Endothelial cell of umbilical vein (primary cell): Measurements from ENCODE around the gene SLC25A3. TPM values are rescaled to one million over a fixed set of nuclear protein-coding genes. Genes with fewer than 3 reads are reported as not detected.

Experiments
- BruUV-seq: library from RNA; stranded (reverse); fragments of 400-500 nt; replicated peaks from 2 replicates; lab custom pipeline; 2021; lab: Mats Ljungman, UMichigan
- CTCF ChIA-PET: fragments of 300-600, 350-600 bp; sonication (Branson Sonifier 250); formaldehyde crosslinking; loops from one replicate; lab custom pipeline; 2021; ENCODE audit warnings: antibody characterized with exemption, inconsistent platforms; lab: Charles Lee
- POLR2A ChIA-PET: fragments of 300-600, 350-600 bp; sonication (Branson Sonifier 250); formaldehyde crosslinking; loops from one replicate; lab custom pipeline; 2021; ENCODE audit warnings: antibody characterized with exemption, inconsistent platforms; lab: Charles Lee
- DNase-seq: peaks from one replicate; pipeline ENCODE4 v3.0.0-alpha.2; 2011; ENCODE audit warnings: low read depth, low spot score
- FAIRE-seq: peaks from 2 replicates; lab custom pipeline; 2011; peaks lifted over from hg19 to GRCh38; lab: Jason Lieb, UNC
- H2AFZ ChIP-seq: 2 replicates; pipeline ENCODE4 v1.6.0; 2012; ENCODE audit warnings: low read depth, low read length, control low read depth, inconsistent platforms
- H3K27ac ChIP-seq: 2 replicates; pipeline ENCODE4 v1.5.1; 2011; ENCODE audit warnings: low read depth, mild to moderate bottlenecking, control low read depth, low read length, moderate library complexity; ENCODE audit not compliant: insufficient read depth
- H3K27me3 ChIP-seq, 2 experiments: 2 replicates each; pipeline versions ENCODE4 v1.6.0 to v1.6.1; 2011; ENCODE audit warnings: low read length in 2 of 2, mixed read lengths in 1 of 2; ENCODE audit not compliant: control insufficient read depth in 2 of 2, insufficient read depth in 2 of 2
- H3K36me3 ChIP-seq, 2 experiments: 2 replicates in 1 of 2; 3 replicates in 1 of 2; pipeline ENCODE4 v1.5.1; 2011; ENCODE audit warnings: low read length in 2 of 2, mild to moderate bottlenecking in 1 of 2, moderate library complexity in 1 of 2; ENCODE audit not compliant: control insufficient read depth in 2 of 2, insufficient read depth in 2 of 2; ENCODE audit errors: extremely low read depth in 1 of 2
- H3K4me1 ChIP-seq: 3 replicates; pipeline ENCODE4 v1.5.1; 2011; ENCODE audit warnings: mild to moderate bottlenecking, low read length; ENCODE audit not compliant: control insufficient read depth, insufficient read depth; ENCODE audit errors: extremely low read depth
- H3K4me2 ChIP-seq: 2 replicates; pipeline ENCODE4 v1.6.1; 2011; ENCODE audit warnings: low read length, control low read depth, mixed read lengths; ENCODE audit not compliant: insufficient read depth
- H3K4me3 ChIP-seq, 3 experiments: fragments of 200-600 bp in 1 of 3; sonication (generic), shearing (Covaris generic) in 1 of 3; replicated peaks in 1 of 3; 2 replicates each; pipeline ENCODE4 v1.5.1; 2011 to 2016; ENCODE audit warnings: control low read depth in 3 of 3, low read length in 3 of 3, mild to moderate bottlenecking in 2 of 3, inconsistent platforms in 1 of 3, low read depth in 1 of 3, moderate library complexity in 1 of 3; ENCODE audit not compliant: insufficient read depth in 1 of 3
- H3K79me2 ChIP-seq: 2 replicates; pipeline ENCODE4 v1.6.0; 2012; ENCODE audit warnings: low read length, inconsistent platforms; ENCODE audit not compliant: control insufficient read depth, insufficient read depth
- H3K9ac ChIP-seq: replicated peaks from 2 replicates; pipeline ENCODE3; 2011; ENCODE audit warnings: low read length, control low read depth; ENCODE audit not compliant: insufficient read depth; ENCODE audit errors: extremely low read depth
- H3K9me1 ChIP-seq: replicated peaks from 3 replicates; pipeline ENCODE4 v1.6.0; 2011; ENCODE audit warnings: mild to moderate bottlenecking, low read length; ENCODE audit not compliant: control insufficient read depth, insufficient read depth; ENCODE audit errors: extremely low read depth
- H3K9me3 ChIP-seq: replicated peaks from 2 replicates; pipeline ENCODE4 v1.5.1; 2012; ENCODE audit warnings: low read length, inconsistent platforms; ENCODE audit not compliant: control insufficient read depth, insufficient read depth
- H4K20me1 ChIP-seq: replicated peaks from 2 replicates; pipeline ENCODE3; 2011; ENCODE audit warnings: mild to moderate bottlenecking, low read length; ENCODE audit not compliant: control insufficient read depth, insufficient read depth; ENCODE audit errors: extremely low read depth
- EZH2 ChIP-seq: IDR thresholded peaks from 2 replicates; pipeline ENCODE4 v1.6.1; 2012; ENCODE audit warnings: borderline replicate concordance, low read depth, mild to moderate bottlenecking, moderate library complexity, low read length, inconsistent platforms; ENCODE audit not compliant: severe bottlenecking
- FOS ChIP-seq: IDR thresholded peaks from 2 replicates; pipeline ENCODE4 v1.6.1; 2011; ENCODE audit warnings: mild to moderate bottlenecking, low read length, moderate library complexity, borderline replicate concordance; ENCODE audit not compliant: insufficient read depth
- GATA2 ChIP-seq: IDR thresholded peaks from 2 replicates; pipeline ENCODE4 v1.7.0; 2011; ENCODE audit warnings: low read depth, mild to moderate bottlenecking, moderate library complexity, mixed read lengths, low read length; ENCODE audit not compliant: insufficient read length, insufficient read depth
- JUN ChIP-seq: IDR thresholded peaks from 2 replicates; pipeline ENCODE4 v1.6.1; 2011; ENCODE audit warnings: borderline replicate concordance, low read depth; ENCODE audit not compliant: insufficient read length, insufficient read depth
- MYC ChIP-seq: IDR thresholded peaks from one replicate; pipeline ENCODE4 v1.6.1; 2011; ENCODE audit warnings: mild to moderate bottlenecking, low read depth, low read length
- POLR2A ChIP-seq: IDR thresholded peaks from 2 replicates; pipeline ENCODE4 v1.6.1; 2012; ENCODE audit warnings: low read depth, mild to moderate bottlenecking, control low read depth, low read length
- POLR2AphosphoS5 ChIP-seq: IDR thresholded peaks from 2 replicates; pipeline ENCODE4 v1.6.1; 2012; ENCODE audit warnings: low read depth, mild to moderate bottlenecking, control low read depth, low read length, moderate library complexity; ENCODE audit not compliant: insufficient read depth
- dilution Hi-C: fragments of 300-500 bp; cut with MboI; formaldehyde crosslinking; loops from one replicate; pipeline ENCODE4 v1.15.0; 2019; ENCODE audit warnings: low sequenced_read_pairs; ENCODE audit not compliant: extremely low pct_ligation_motif_present
- intact Hi-C: fragments of 100-400 bp; cut with micrococcal nuclease; formaldehyde crosslinking; loops from one replicate; pipeline ENCODE4 v1.10.0; 2022
- polyA plus RNA-seq, 4 experiments: library from polyadenylated mRNA; depleted of rRNA in 3 of 4; stranded (reverse) in 3 of 4; unstranded in 1 of 4; fragments of >200 nt; gene quantifications; 2 replicates each; pipeline versions ENCODE4 v1.2.1 to v1.2.3, GENCODE V29; 2011 to 2012; ENCODE audit warnings: missing spikeins in 1 of 4
- total RNA-seq: library from RNA; stranded (reverse); gene quantifications from 2 replicates; pipeline ENCODE4 v1.2.3, GENCODE V29; 2021
- TF ChIP-seq, protein P1 (sequence below), 2 donors: IDR thresholded peaks; 1 replicate in 1 of 2; 2 replicates in 1 of 2; pipeline ENCODE4 v1.5.1; 2011; ENCODE audit warnings: low read length in 2 of 2, mild to moderate bottlenecking in 2 of 2, moderate library complexity in 2 of 2, control low read depth in 1 of 2, inconsistent platforms in 1 of 2, low read depth in 1 of 2; ENCODE audit not compliant: insufficient read depth in 1 of 2; ENCODE audit errors: extremely low read depth in 1 of 2
- TF ChIP-seq, protein P2 (sequence below): IDR thresholded peaks from 2 replicates; pipeline ENCODE4 v1.6.1; 2011; ENCODE audit not compliant: insufficient read depth, insufficient read length

The SLC25A3 gene
- total and polyA plus RNA-seq, 2 donors (not counting 3 experiments of a cell fraction or from before 2014, with no cell fraction given) = 797 to 1,103 TPM

DNA sequence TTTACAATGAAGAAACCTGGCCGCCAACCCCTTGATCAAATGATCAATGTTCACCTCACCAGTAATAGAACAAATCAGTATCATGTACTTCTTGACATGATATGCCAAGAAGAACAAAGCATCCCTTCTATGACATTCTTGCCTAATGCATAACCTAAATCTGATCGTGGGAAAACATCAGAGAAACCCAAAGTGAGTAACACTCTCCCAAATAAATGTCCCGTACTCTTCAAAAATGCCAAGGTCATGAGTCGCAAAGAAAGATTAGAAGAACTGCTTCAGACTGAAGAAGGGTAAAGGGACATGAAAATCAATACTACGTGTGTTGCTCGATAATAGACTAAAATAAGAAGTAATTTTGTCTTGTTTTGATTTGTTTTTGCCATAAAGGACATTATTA, 11.4 kb upstream of the SLC25A3 start:
- Histone ChIP-seq H3K4me2 (no peak overlapping the region), H3K27me3 (no peaks in the 10 kb centered on the region), H3K27ac (no peak overlapping the region), H3K9me1 (no peaks in the 10 kb centered on the region), H3K4me1 (no peaks in the 10 kb centered on the region), H2AFZ (no peak overlapping the region), H3K79me2 (no peaks in the 10 kb centered on the region), H3K9ac (no peak overlapping the region), H3K36me3 (no peaks in the 10 kb centered on the region), H4K20me1 (no peaks in the 10 kb centered on the region), H3K4me3 (no peak overlapping the region), H3K9me3 (no peaks in the 10 kb centered on the region)
- POLR2A ChIA-PET = no interaction called here
- dilution Hi-C loops (no loop called here), intact Hi-C loops (no loop called here)
- DNase-seq (no peak), FAIRE-seq (no peak)
- TF ChIP-seq, protein P1, sequence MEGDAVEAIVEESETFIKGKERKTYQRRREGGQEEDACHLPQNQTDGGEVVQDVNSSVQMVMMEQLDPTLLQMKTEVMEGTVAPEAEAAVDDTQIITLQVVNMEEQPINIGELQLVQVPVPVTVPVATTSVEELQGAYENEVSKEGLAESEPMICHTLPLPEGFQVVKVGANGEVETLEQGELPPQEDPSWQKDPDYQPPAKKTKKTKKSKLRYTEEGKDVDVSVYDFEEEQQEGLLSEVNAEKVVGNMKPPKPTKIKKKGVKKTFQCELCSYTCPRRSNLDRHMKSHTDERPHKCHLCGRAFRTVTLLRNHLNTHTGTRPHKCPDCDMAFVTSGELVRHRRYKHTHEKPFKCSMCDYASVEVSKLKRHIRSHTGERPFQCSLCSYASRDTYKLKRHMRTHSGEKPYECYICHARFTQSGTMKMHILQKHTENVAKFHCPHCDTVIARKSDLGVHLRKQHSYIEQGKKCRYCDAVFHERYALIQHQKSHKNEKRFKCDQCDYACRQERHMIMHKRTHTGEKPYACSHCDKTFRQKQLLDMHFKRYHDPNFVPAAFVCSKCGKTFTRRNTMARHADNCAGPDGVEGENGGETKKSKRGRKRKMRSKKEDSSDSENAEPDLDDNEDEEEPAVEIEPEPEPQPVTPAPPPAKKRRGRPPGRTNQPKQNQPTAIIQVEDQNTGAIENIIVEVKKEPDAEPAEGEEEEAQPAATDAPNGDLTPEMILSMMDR (IDR thresholded peaks at IDR 0.05; ENCODE audit: extremely low read depth in 1 of 2, insufficient read depth in 1 of 2, low read depth in 1 of 2, low read length in 2 of 2) = no peak
- TF ChIP-seq GATA2 (no peak), POLR2A (no peak), JUN (no peak), EZH2 (no peak), MYC (no peak), FOS (no peak), POLR2AphosphoS5 (no peak)
- TF ChIP-seq, protein P2, sequence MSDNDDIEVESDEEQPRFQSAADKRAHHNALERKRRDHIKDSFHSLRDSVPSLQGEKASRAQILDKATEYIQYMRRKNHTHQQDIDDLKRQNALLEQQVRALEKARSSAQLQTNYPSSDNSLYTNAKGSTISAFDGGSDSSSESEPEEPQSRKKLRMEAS = no peak
- BruUV-seq = no TSS peak
- CTCF ChIA-PET = interaction anchor here (1.1 to 1.6 kb wide), 2 partner anchors 9 to 15 kb away, joined by 3 to 7 read pairs; no protein-coding TSS in a partner anchor
